Muscle layer of duodenum (tissue), 2 donors: ENCODE results near the gene STEAP3.

ENCODE experiments used
- H3K27ac ChIP-seq: one replicate; pipeline ENCODE4 v1.7.0; 2013; ENCODE audit warnings: mild to moderate bottlenecking, low read length
- H3K27me3 ChIP-seq: one replicate; pipeline ENCODE4 v1.7.0; 2013; ENCODE audit warnings: low read depth, mild to moderate bottlenecking, control low read depth, low read length
- H3K36me3 ChIP-seq, 2 donors: one replicate each; pipeline ENCODE4 v1.7.0; 2013; ENCODE audit warnings: low read length in 2 of 2, control low read depth in 1 of 2, mild to moderate bottlenecking in 1 of 2; ENCODE audit not compliant: insufficient read depth in 2 of 2, control insufficient read depth in 1 of 2
- H3K4me1 ChIP-seq, 2 donors: one replicate each; pipeline ENCODE4 v1.7.0; 2013; ENCODE audit warnings: low read length in 2 of 2, mild to moderate bottlenecking in 2 of 2, control low read depth in 1 of 2, moderate library complexity in 1 of 2; ENCODE audit not compliant: insufficient read depth in 2 of 2, control insufficient read depth in 1 of 2
- H3K4me3 ChIP-seq, 2 donors: one replicate each; pipeline ENCODE4 v1.7.0; 2013; ENCODE audit warnings: low read length in 2 of 2, low read depth in 1 of 2, mild to moderate bottlenecking in 1 of 2
- H3K9me3 ChIP-seq, 2 donors: one replicate each; pipeline ENCODE4 v1.7.0; 2013; ENCODE audit warnings: low read length in 2 of 2, control low read depth in 1 of 2, mild to moderate bottlenecking in 1 of 2; ENCODE audit not compliant: control insufficient read depth in 1 of 2
- donor health status: healthy.

Gene STEAP3

DNA sequence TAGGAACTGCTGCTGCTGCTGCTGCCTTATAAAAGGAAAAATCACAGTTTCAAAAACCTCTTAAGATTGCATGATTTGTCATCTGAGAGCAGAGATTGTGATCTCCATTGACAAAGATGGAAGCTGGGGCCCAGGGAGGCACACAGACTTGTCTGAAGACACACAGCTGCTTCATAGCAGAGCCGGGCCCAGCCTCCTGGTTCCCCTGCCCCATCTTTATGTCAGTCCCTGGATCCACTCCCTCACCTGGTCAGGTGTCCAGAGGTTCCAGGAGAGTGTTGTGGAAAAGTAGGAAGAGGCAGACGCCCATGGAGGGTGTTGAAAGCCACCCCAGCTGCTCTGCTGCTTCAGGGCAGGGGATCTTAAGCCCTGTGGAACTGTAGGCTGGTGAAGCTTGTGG, 20.0 kb downstream of the STEAP3 start:
- peaks cover 0 to 11% of the 10 kb centered on the region in 2 donors for H3K36me3 ChIP-seq
- peaks cover 0 to 8% of the 10 kb centered on the region in 2 donors for H3K4me1 ChIP-seq
- H3K27ac ChIP-seq: no peak overlapping the region
- H3K27me3 ChIP-seq: no peaks in the 10 kb centered on the region
- H3K4me3 ChIP-seq: no peak overlapping the region
- peaks cover 0 to 8% of the 10 kb centered on the region in 2 donors for H3K9me3 ChIP-seq

DNA sequence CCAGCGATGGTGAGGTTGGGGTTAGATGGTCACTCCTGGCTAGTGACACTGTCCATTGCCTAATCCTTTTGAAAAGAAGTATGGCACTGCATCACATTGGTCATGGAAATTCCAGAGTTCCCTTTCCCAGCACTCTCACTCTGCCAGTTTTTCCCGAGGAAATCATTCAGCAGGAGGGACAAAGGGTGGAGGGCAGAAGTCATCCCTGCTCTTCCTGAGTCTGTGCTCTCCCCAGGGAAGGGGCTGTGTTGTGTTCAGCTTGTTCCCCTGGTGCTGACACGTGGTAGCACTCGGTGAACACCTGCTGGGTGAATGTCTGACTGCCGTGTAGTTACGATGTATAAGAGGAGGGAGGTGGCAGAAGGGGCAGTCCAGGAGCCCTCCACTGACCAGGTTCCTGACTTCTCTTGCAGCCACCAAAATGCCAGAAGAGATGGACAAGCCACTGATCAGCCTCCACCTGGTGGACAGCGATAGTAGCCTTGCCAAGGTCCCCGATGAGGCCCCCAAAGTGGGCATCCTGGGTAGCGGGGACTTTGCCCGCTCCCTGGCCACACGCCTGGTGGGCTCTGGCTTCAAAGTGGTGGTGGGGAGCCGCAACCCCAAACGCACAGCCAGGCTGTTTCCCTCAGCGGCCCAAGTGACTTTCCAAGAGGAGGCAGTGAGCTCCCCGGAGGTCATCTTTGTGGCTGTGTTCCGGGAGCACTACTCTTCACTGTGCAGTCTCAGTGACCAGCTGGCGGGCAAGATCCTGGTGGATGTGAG, 21.6 kb downstream of the STEAP3 start:
- peaks cover 0 to 8% of the 10 kb centered on the region in 2 donors for H3K9me3 ChIP-seq

DNA sequence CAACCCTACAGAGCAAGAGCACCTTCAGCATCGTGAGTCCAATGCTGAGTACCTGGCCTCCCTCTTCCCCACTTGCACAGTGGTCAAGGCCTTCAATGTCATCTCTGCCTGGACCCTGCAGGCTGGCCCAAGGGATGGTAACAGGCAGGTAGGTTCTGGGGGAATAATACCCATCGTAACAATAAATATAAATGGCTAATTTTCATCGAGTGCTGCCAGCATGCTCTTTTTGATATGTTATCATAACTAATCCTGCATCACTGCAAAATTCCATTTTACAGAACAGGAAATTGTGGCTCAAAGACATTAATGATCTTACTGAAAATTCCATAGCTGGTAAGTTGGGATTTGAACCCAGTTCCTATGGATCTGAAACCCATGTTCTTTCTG, 22.2 kb downstream of the STEAP3 start:
- H3K36me3 ChIP-seq: peaks cover 0 to 11% of the 10 kb centered on the region in 2 donors

More for the DNA sequence above, 21.6 kb downstream of the STEAP3 start:
- Histone ChIP-seq H3K27ac (no peak overlapping the region), H3K36me3 (peaks cover 0 to 11% of the 10 kb centered on the region in 2 donors), H3K4me3 (no peak overlapping the region), H3K27me3 (no peaks in the 10 kb centered on the region), H3K4me1 (peaks cover 0 to 6% of the 10 kb centered on the region in 2 donors)

DNA sequence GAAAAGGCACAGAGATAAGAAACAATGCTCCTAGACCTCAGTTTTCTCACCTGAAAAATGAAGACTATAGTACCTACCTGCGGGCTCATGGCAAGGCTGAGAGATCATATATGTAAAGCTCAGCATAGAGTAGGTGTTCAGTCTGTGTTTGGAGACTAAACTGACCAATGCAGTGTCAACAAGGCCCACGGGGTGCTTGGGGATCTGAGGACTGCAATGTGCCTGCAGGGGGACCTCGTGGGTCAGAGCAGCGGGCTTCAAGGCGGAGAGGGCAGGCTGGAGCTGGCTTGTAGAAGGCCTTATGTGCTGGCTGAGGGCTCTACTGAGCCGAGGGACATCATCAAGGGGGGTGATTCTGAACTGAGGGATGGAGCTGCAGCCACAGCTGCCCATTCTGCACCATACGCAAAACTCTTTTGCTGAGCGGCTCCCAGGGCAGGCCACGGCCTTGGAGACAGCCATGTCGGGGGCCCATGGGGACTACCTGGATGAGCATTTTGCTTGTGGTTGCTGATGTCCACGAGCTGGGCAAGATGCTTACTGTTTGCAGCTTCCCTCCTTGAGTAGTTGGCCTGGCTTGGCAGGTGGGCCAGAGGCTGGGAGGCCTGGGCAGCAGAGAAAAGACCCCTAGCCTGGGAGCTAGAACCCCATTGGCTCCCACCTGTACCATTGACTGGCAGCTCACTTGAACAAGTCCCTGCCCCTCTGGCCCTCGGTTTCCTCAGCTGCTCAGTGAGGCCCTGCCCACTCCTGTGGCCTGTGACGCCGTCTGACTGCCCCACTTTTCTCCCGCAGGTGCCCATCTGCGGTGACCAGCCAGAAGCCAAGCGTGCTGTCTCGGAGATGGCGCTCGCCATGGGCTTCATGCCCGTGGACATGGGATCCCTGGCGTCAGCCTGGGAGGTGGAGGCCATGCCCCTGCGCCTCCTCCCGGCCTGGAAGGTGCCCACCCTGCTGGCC, 23.5 kb downstream of the STEAP3 start:
- peaks cover 0 to 11% of the 10 kb centered on the region in 2 donors for H3K36me3 ChIP-seq
- H3K27me3 ChIP-seq: no peaks in the 10 kb centered on the region
- no peak overlapping the region for H3K27ac ChIP-seq
- H3K4me1 ChIP-seq: no peaks in the 10 kb centered on the region
- peaks cover 0 to 8% of the 10 kb centered on the region in 2 donors for H3K9me3 ChIP-seq
- H3K4me3 ChIP-seq: no peak overlapping the region

More for the DNA sequence above, 22.2 kb downstream of the STEAP3 start:
- Histone ChIP-seq H3K9me3 (peaks cover 0 to 8% of the 10 kb centered on the region in 2 donors), H3K4me1 (peaks cover 0 to under 1% of the 10 kb centered on the region in 2 donors), H3K4me3 (no peak overlapping the region), H3K27ac (no peak overlapping the region), H3K27me3 (no peaks in the 10 kb centered on the region)

DNA sequence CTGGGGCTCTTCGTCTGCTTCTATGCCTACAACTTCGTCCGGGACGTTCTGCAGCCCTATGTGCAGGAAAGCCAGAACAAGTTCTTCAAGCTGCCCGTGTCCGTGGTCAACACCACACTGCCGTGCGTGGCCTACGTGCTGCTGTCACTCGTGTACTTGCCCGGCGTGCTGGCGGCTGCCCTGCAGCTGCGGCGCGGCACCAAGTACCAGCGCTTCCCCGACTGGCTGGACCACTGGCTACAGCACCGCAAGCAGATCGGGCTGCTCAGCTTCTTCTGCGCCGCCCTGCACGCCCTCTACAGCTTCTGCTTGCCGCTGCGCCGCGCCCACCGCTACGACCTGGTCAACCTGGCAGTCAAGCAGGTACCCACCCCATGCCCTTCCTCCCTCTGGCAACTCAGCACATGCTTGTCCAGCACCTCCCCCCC, 24.2 kb downstream of the STEAP3 start:
- Histone ChIP-seq H3K36me3 (peaks cover 0 to 11% of the 10 kb centered on the region in 2 donors), H3K9me3 (peaks cover 0 to 8% of the 10 kb centered on the region in 2 donors), H3K4me1 (no peaks in the 10 kb centered on the region), H3K27me3 (no peaks in the 10 kb centered on the region), H3K4me3 (no peak overlapping the region), H3K27ac (no peak overlapping the region)

DNA sequence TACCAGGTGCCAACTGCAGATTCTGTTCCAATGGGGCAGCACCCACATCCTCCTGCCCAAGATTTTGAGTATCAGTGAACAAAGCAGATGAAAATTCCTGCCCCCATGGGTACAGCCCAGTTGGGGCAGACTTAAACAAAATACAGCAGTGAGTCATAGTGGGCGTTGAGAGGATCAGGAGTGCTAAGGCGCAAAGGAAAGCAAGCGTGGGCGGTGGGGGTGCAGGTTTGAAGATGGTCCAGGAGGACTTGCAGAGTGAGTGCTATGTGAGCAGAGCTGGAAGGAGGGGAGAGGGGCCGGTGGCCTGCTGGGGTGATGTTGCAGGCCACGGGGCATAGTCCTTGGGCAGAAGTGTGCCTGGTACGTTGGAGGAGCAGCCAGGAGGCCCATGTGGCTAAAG, 24.7 kb downstream of the STEAP3 start:
- Histone ChIP-seq H3K36me3 (peaks cover 0 to 15% of the 10 kb centered on the region in 2 donors), H3K27me3 (no peaks in the 10 kb centered on the region), H3K27ac (no peak overlapping the region)

DNA sequence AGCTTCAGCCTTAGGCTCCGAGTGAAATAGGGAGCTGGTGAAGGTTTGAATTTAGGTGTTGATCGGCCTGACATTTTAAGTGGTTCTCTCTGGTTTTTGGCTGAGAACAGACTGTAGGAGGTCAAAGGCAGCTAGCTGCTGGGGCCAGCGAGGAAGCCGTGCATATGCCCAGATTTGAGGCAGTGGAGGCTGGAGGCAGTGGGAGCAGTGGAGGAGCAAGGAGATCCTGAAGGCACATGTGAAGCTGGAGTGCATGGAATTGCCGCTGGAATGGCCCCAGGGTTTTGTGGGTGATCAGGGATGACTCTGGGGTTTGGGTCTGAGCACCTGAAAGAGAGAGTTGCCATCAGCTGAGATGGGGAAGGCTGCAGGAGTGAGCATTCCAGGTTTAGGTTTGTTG, 25.1 kb downstream of the STEAP3 start:
- H3K27ac ChIP-seq: no peak overlapping the region
- peaks cover 0 to 18% of the 10 kb centered on the region in 2 donors for H3K36me3 ChIP-seq
- no peaks in the 10 kb centered on the region for H3K4me1 ChIP-seq

More for the DNA sequence above, 24.7 kb downstream of the STEAP3 start:
- peaks cover 0 to 8% of the 10 kb centered on the region in 2 donors for H3K9me3 ChIP-seq
- H3K4me3 ChIP-seq: no peak overlapping the region
- H3K4me1 ChIP-seq: no peaks in the 10 kb centered on the region

DNA sequence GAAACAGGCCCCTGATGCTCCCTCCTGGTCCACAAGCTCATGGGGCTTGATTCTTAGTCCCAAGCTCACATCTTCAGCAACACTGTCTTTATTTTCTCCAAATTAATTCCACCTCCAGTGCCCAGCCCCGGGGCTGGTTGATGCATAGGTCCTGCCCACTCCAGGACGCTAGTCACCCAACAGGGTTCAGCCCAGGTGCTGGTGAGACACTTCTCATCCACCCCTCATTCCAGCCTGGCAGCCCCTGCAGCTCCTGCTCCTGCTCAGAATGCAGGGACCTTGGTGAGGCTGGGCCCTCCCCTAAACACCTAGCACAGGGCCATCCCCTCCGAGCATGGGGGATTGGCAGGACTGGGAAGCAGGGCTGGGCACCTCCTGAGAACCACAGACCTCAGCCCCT, 25.7 kb downstream of the STEAP3 start:
- Histone ChIP-seq H3K9me3 (peaks cover 0 to 8% of the 10 kb centered on the region in 2 donors), H3K36me3 (peaks cover 0 to 19% of the 10 kb centered on the region in 2 donors), H3K27ac (no peak overlapping the region), H3K27me3 (no peaks in the 10 kb centered on the region), H3K4me1 (no peaks in the 10 kb centered on the region), H3K4me3 (no peak overlapping the region)

More for the DNA sequence above, 25.1 kb downstream of the STEAP3 start:
- Histone ChIP-seq H3K9me3 (peaks cover 0 to 8% of the 10 kb centered on the region in 2 donors), H3K27me3 (no peaks in the 10 kb centered on the region), H3K4me3 (no peak overlapping the region)

DNA sequence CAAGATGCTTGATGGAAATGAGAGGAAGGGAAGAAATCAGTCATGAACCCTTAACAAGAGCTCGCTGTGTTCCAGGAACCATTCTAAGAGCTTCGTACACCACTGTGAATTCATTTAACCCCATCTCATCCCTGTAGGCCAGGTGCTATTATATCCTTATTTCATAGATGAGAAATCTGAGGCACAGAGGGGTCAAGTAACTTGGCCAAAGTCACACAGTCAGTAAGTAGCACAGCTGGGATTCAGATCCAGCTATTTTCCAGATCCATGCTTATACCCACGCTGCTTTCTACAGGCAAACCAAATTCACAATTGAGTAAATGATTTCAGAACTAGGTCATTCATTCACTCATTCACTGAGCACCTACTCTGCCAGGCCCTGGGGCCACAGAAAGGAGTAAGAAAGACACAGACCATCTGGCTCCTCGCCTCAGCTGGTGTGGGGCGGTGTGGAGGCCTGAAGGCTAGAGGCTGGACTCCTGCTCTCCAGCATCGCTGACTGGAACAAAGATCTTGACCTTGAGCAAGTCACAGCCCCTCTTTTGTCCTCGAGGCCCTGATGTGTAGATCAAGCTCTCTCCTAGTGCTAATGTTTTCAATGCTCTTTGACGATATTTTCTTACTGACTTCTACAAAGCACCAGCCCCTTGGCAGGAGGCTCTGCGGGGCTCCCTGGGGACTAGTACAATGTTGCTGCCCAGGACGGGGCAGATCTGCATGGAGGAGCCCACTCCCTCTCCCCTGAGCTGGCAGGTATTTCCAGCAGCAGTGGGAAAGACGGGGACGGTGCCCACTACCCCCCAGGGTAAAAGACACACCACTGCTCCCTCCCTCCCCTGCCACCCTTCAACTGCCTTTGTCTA, 26.5 kb downstream of the STEAP3 start:
- no peaks in the 10 kb centered on the region for H3K27me3 ChIP-seq
- H3K27ac ChIP-seq: no peak overlapping the region
- H3K4me1 ChIP-seq: no peaks in the 10 kb centered on the region
- peaks cover 0 to 8% of the 10 kb centered on the region in 2 donors for H3K9me3 ChIP-seq
- peaks cover 0 to 19% of the 10 kb centered on the region in 2 donors for H3K36me3 ChIP-seq
- H3K4me3 ChIP-seq: no peak overlapping the region

DNA sequence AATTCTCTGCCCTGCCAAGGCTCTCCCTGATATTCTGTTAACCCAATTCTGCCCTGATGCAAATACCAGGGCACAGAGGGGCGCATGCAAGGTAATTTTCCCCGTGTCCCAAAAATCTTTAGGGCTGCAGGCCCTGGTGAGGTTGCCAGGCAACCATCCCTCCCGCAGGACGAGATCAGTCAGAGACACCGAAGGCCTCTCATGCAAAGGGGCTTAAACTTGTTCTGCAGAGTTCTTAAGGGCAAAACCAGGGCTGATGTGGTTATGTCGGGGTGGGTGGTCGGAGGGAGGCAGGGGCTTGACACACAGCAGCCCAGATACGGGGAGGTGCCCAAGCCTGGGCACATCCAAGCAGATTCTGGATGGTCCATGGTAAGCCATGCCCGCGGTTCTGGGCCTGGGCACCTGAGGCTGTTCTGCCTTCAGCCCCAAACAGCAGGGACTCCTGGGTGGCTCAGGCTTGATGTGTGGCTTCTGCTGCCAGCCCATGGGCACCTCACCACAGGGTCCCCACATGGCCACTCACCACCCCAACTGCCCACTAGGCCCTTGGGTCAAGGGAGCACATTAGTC, 27.2 kb downstream of the STEAP3 start:
- no peaks in the 10 kb centered on the region for H3K27me3 ChIP-seq
- no peak overlapping the region for H3K27ac ChIP-seq
- peaks cover 0 to 15% of the 10 kb centered on the region in 2 donors for H3K36me3 ChIP-seq

More for the DNA sequence above, 27.2 kb downstream of the STEAP3 start:
- no peaks in the 10 kb centered on the region for H3K4me1 ChIP-seq
- peaks cover 0 to under 1% of the 10 kb centered on the region in 2 donors for H3K9me3 ChIP-seq
- no peak overlapping the region for H3K4me3 ChIP-seq
